Type B pancreatic cell (in vitro differentiated cells): ENCODE results near the gene LRRN4CL. TPM values are rescaled to one million over a fixed set of nuclear protein-coding genes. Genes with fewer than 3 reads are reported as not detected.
"Not testable (repeated sequence)": the region's sequence is repeated elsewhere in the genome, so short reads cannot be mapped to it uniquely, and the experiment has no call there.

ENCODE experiments used
- DNase-seq: peaks from one replicate; pipeline ENCODE4 v3.0.0; 2021; ENCODE audit warnings: mixed read lengths; ENCODE audit not compliant: unreplicated experiment; ENCODE audit errors: extremely low spot score
- H3K27ac Mint-ChIP-seq: 2 replicates; pipeline ENCODE4 v1.8.0; 2021; ENCODE audit warnings: mild to moderate bottlenecking, mixed read lengths
- H3K27me3 Mint-ChIP-seq: 2 replicates; pipeline ENCODE4 v1.8.0; 2021; ENCODE audit warnings: mixed read lengths
- H3K36me3 Mint-ChIP-seq: 2 replicates; pipeline ENCODE4 v1.8.0; 2021; ENCODE audit warnings: mixed read lengths
- H3K4me1 Mint-ChIP-seq: one replicate; pipeline ENCODE4 v1.8.0; 2021; ENCODE audit warnings: mixed read lengths; ENCODE audit not compliant: unreplicated experiment
- H3K4me3 Mint-ChIP-seq: 2 replicates; pipeline ENCODE4 v1.8.0; 2021; ENCODE audit warnings: mild to moderate bottlenecking, mixed read lengths
- H3K9me3 Mint-ChIP-seq: 2 replicates; pipeline ENCODE4 v1.8.0; 2021; ENCODE audit warnings: mixed read lengths
- CTCF ChIP-seq: fragments of 200-600 bp; sonication (generic); conservative IDR thresholded peaks from 2 replicates; pipeline ENCODE4 v1.5.0; 2021; ENCODE audit warnings: antibody characterized with exemption, mild to moderate bottlenecking
- total RNA-seq: library from RNA; stranded (reverse); gene quantifications from 2 replicates; pipeline ENCODE4 v1.2.1, GENCODE V29; 2021; ENCODE audit warnings: low replicate concordance

Gene LRRN4CL
- total RNA-seq, 1 donor from 2014 or later: 1.0 TPM

GRCh38 chr11:62665075-62665598, 24.2 kb downstream of the LRRN4CL start, which contains the start of the genes C11orf98 and CSKMT:
C11orf98 (minus strand) TSS chr11:62665210; CDS start chr11:62665169, 41 bp downstream.
CSKMT (plus strand) TSS chr11:62665312; CDS start chr11:62665880, 568 bp downstream.
- Mint-ChIP-seq H3K9me3 (no peaks in the 10 kb centered on the region), H3K4me3 (peak within 1 kb of the TSS; percentile 98)

GRCh38 chr11:62664405-62665074, 24.8 kb downstream of the LRRN4CL start:
- Mint-ChIP-seq H3K4me1 (peaks cover 13% of the 10 kb centered on the region), H3K27me3 (no peaks in the 10 kb centered on the region), H3K4me3 (peak overlapping the region; percentile 98), H3K27ac (peak overlapping the region; percentile 95), H3K36me3 (peaks cover 6% of the 10 kb centered on the region), H3K9me3 (no peaks in the 10 kb centered on the region)
- TF ChIP-seq CTCF: no peak
- no peak for DNase-seq

More at GRCh38 chr11:62665075-62665598, 24.2 kb downstream of the LRRN4CL start, which contains the start of the genes C11orf98 and CSKMT:
- Mint-ChIP-seq H3K4me1 (peaks cover 14% of the 10 kb centered on the region), H3K27me3 (no peaks in the 10 kb centered on the region), H3K36me3 (peaks cover 6% of the 10 kb centered on the region), H3K27ac (peak within 1 kb of the TSS; percentile 95)
- TF ChIP-seq CTCF: no peak
- DNase-seq: peak; percentile 98

- Mint-ChIP-seq H3K27ac (peak overlapping the region; percentile 30), H3K36me3 (no peaks in the 10 kb centered on the region), H3K27me3 (no peaks in the 10 kb centered on the region), H3K4me1 (peaks cover 15% of the 10 kb centered on the region), H3K4me3 (peak overlapping the region; percentile 13), H3K9me3 (no peaks in the 10 kb centered on the region)
- DNase-seq: no peak
- no peak for TF ChIP-seq CTCF
These were observed 32.4 kb downstream of the LRRN4CL start for GRCh38 chr11:62656796-62657429.

GRCh38 chr11:62654297-62654696, 35.0 kb downstream of the LRRN4CL start:
- Mint-ChIP-seq H3K27ac (peak overlapping the region; percentile 23), H3K27me3 (no peaks in the 10 kb centered on the region), H3K4me1 (peaks cover 15% of the 10 kb centered on the region), H3K4me3 (peak overlapping the region; percentile 22), H3K9me3 (no peaks in the 10 kb centered on the region), H3K36me3 (no peaks in the 10 kb centered on the region)
- TF ChIP-seq CTCF: no peak
- DNase-seq: no peak

- no peak for DNase-seq
- H3K27ac Mint-ChIP-seq: peak overlapping the region; percentile 97
- peak overlapping the region; percentile 93 for H3K4me3 Mint-ChIP-seq
- no peaks in the 10 kb centered on the region for H3K27me3 Mint-ChIP-seq
- H3K36me3 Mint-ChIP-seq: no peaks in the 10 kb centered on the region
- no peak for TF ChIP-seq CTCF
- H3K9me3 Mint-ChIP-seq: no peaks in the 10 kb centered on the region
- peaks cover 15% of the 10 kb centered on the region for H3K4me1 Mint-ChIP-seq
These were observed 36.9 kb downstream of the LRRN4CL start for GRCh38 chr11:62652161-62653006.

GRCh38 chr11:62650283-62650682, 39.0 kb downstream of the LRRN4CL start:
- not testable (repeated sequence) for H3K9me3 Mint-ChIP-seq, H3K27ac Mint-ChIP-seq, H3K27me3 Mint-ChIP-seq, H3K4me3 Mint-ChIP-seq, H3K36me3 Mint-ChIP-seq, DNase-seq
- H3K4me1 Mint-ChIP-seq: peaks cover 17% of the 10 kb centered on the region
